ENCODE data around the gene TNNT2. TPM values are rescaled to one million over a fixed set of nuclear protein-coding genes. Genes with fewer than 3 reads are reported as not detected.

TNNT2 gene
- total and polyA plus RNA-seq, 5 donors: 5,203 to 16,707 (median 7,247) TPM

DNA sequence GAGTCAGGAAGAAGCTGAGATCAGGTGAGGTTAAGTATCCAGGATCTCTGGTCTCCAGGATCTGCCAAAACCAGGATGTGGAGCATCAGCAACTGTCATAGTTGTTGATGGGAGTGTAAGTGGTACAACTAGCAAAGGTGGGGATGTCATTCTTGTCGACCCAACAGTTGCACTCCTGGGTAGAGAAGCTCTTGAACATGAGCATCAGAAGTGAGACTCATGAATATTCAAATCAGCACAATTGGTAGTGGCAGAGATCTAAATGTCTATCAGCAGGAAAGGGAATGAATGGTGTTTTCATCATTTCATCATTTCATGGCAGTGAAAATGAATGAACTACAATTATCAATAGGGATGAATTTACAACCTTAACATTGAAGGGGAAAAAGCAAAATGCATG, 25.9 kb upstream of the TNNT2 start:
- ATAC-seq: no peak
- WGBS: 53% methylated on average over 1 of the region's 1 CpG
- Histone ChIP-seq H3K4me3 (ENCODE audit: low read length) (no peak overlapping the region), H3K27ac (ENCODE audit: low read length) (no peak overlapping the region), H3K4me1 (ENCODE audit: control insufficient read depth, insufficient read depth, low read length) (peaks cover 2% of the 10 kb centered on the region), H3K9me3 (ENCODE audit: control insufficient read depth, low read length) (no peaks in the 10 kb centered on the region), H3K27me3 (ENCODE audit: control insufficient read depth, insufficient read depth) (no peaks in the 10 kb centered on the region)
- DNase-seq: no peak
- intact Hi-C loops (cut with DNase I): loop anchor here in 1 of 4 donors (10.0 kb wide), 1 partner anchor 149 kb away; no protein-coding TSS in a partner anchor

- 35% methylated on average over 2 of the region's 2 CpGs for WGBS
- ATAC-seq (no peak), DNase-seq (no peak)
- H3K4me3 ChIP-seq (ENCODE audit: low read length): no peak overlapping the region
- peaks cover 2% of the 10 kb centered on the region for H3K4me1 ChIP-seq (ENCODE audit: control insufficient read depth, insufficient read depth, low read length)
- no peak overlapping the region for H3K27ac ChIP-seq (ENCODE audit: low read length)
- H3K9me3 ChIP-seq (ENCODE audit: control insufficient read depth, low read length): no peaks in the 10 kb centered on the region
- intact Hi-C loops (cut with DNase I): loop anchor here in 1 of 4 donors (10.0 kb wide), 1 partner anchor 147 kb away; no protein-coding TSS in a partner anchor
- H3K27me3 ChIP-seq (ENCODE audit: control insufficient read depth, insufficient read depth): no peaks in the 10 kb centered on the region
Observed at GRCh38 chr1:201401700-201402099, 24.2 kb upstream of the TNNT2 start.

DNA sequence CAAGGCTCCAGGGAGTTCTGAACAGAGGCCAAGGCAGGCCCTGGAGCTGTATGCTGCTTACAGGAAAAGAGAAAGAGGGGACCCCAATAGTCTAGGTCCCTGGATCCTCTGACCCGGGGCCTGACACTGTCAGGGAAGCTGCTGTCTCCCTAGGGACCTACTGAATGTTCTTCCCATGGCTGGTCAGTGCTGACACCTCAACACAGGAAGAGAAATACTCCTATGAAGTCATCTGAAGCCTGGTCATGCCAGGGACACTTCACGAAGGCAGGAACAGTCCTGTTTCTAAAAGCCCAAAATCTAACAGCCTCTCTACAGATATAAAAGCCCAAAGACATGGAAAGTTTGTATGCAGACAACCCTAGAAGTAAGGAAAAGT, 23.4 kb upstream of the TNNT2 start:
- H3K4me1 ChIP-seq (ENCODE audit: control insufficient read depth, insufficient read depth, low read length): peaks cover 2% of the 10 kb centered on the region
- intact Hi-C loops (cut with DNase I): loop anchor here in 1 of 4 donors (10.0 kb wide), 1 partner anchor 146 kb away; no protein-coding TSS in a partner anchor
- WGBS: 55% methylated on average over 2 of the region's 2 CpGs
- H3K27ac ChIP-seq (ENCODE audit: low read length): peak overlapping the region; percentile 9
- ATAC-seq (no peak), DNase-seq (no peak)
- H3K9me3 ChIP-seq (ENCODE audit: control insufficient read depth, low read length): no peaks in the 10 kb centered on the region
- no peaks in the 10 kb centered on the region for H3K27me3 ChIP-seq (ENCODE audit: control insufficient read depth, insufficient read depth)
- no peak overlapping the region for H3K4me3 ChIP-seq (ENCODE audit: low read length)

DNA sequence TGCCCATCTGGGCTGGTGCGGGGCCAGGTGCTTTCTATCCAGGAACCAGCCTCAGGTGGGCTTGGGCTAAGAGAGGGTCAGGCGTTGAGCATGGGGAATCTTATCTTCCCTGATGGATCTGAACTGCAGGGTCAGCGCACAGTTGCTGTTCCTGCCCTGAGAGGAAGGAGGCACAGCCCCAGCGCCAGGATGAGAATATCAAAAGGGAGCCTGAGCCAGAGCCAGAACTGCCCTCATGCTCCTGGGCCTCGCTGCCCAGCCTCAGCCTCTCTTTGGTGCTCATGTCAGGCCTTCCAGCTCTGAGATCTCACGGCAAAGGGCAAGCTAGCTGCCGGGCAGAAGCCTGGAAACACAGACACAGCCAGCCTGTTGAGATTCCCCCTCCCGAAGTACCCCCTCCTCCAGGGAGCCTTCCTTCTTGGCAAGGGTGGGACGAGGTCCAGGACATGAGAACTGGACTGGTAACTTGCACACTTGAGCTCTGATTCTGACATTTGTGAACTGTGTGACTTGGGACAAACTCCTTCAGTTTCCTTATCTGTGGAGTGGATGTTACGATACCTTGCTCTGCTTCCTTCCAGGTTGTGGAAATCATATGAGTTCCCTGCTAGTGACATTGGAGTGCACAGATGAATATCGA, 22.9 kb upstream of the TNNT2 start:
- intact Hi-C loops (cut with DNase I): loop anchor here in 1 of 4 donors (10.0 kb wide), 1 partner anchor 146 kb away; no protein-coding TSS in a partner anchor

GRCh38 chr1:201399352-201400126, 22.1 kb upstream of the TNNT2 start:
- Histone ChIP-seq H3K4me3 (ENCODE audit: low read length) (peak overlapping the region; percentile 1), H3K27ac (ENCODE audit: low read length) (no peak overlapping the region), H3K4me1 (ENCODE audit: control insufficient read depth, insufficient read depth, low read length) (peaks cover 2% of the 10 kb centered on the region), H3K9me3 (ENCODE audit: control insufficient read depth, low read length) (no peaks in the 10 kb centered on the region), H3K27me3 (ENCODE audit: control insufficient read depth, insufficient read depth) (no peaks in the 10 kb centered on the region)
- intact Hi-C loops (cut with DNase I): loop anchor here in 1 of 4 donors (10.0 kb wide), 1 partner anchor 145 kb away; no protein-coding TSS in a partner anchor
- ATAC-seq: peak; percentile 17 to 52
- 10% methylated on average over 62 of the region's 62 CpGs for WGBS
- DNase-seq: peak in 1 of 3 donors; percentile 68

More for the DNA sequence above, 22.9 kb upstream of the TNNT2 start:
- 86% methylated on average over 11 of the region's 11 CpGs for WGBS
- H3K4me1 ChIP-seq (ENCODE audit: control insufficient read depth, insufficient read depth, low read length): peaks cover 2% of the 10 kb centered on the region
- no peak overlapping the region for H3K4me3 ChIP-seq (ENCODE audit: low read length)
- DNase-seq (no peak), ATAC-seq (no peak)
- H3K27me3 ChIP-seq (ENCODE audit: control insufficient read depth, insufficient read depth): no peaks in the 10 kb centered on the region
- no peaks in the 10 kb centered on the region for H3K9me3 ChIP-seq (ENCODE audit: control insufficient read depth, low read length)
- H3K27ac ChIP-seq (ENCODE audit: low read length): peak overlapping the region; percentile 9

GRCh38 chr1:201399018-201399351, 21.5 kb upstream of the TNNT2 start, which contains the start of gene LAD1:
Gene LAD1, minus strand, starts transcription at chr1:201399324. Its CDS starts 18 bp downstream, at chr1:201399306.
- Histone ChIP-seq H3K27me3 (ENCODE audit: control insufficient read depth, insufficient read depth) (no peaks in the 10 kb centered on the region), H3K27ac (ENCODE audit: low read length) (no peak within 1 kb of the TSS), H3K4me1 (ENCODE audit: control insufficient read depth, insufficient read depth, low read length) (peaks cover 2% of the 10 kb centered on the region), H3K9me3 (ENCODE audit: control insufficient read depth, low read length) (no peaks in the 10 kb centered on the region), H3K4me3 (ENCODE audit: low read length) (peak within 1 kb of the TSS; percentile 1)
- DNase-seq (peak in 1 of 3 donors; percentile 49), ATAC-seq (no peak)
- intact Hi-C loops (cut with DNase I): no loop called here
- 17% methylated on average over 25 of the region's 25 CpGs for WGBS

DNA sequence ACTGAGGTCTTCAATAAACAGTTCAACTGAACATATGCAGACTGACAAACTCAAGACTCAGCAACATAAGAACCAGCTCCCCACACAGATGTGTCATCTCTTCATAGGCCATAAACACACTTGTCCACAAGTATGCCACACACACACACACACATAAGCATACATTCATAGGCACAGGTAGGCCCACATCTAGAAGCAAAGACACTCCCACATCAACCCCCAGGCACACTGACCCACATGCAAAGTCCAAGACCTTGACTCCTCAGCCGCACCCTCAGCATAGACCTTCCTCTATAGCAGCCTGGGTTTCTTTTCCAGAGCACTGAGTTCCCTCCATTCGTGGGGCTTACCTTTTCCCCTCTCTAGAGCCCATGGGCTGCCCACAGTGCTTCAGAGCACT, 20.2 kb upstream of the TNNT2 start:
- Histone ChIP-seq H3K9me3 (ENCODE audit: control insufficient read depth, low read length) (no peaks in the 10 kb centered on the region), H3K27ac (ENCODE audit: low read length) (no peak overlapping the region), H3K4me1 (ENCODE audit: control insufficient read depth, insufficient read depth, low read length) (peaks cover 2% of the 10 kb centered on the region), H3K27me3 (ENCODE audit: control insufficient read depth, insufficient read depth) (no peaks in the 10 kb centered on the region), H3K4me3 (ENCODE audit: low read length) (no peak overlapping the region)
- peak in 1 of 2 donors; percentile 10 for ATAC-seq
- intact Hi-C loops (cut with DNase I): no loop called here
- no peak for DNase-seq
- 93% methylated on average over 2 of the region's 2 CpGs for WGBS

- Histone ChIP-seq H3K27ac (ENCODE audit: low read length) (no peak overlapping the region), H3K9me3 (ENCODE audit: control insufficient read depth, low read length) (no peaks in the 10 kb centered on the region), H3K4me1 (ENCODE audit: control insufficient read depth, insufficient read depth, low read length) (peaks cover 2% of the 10 kb centered on the region), H3K27me3 (ENCODE audit: control insufficient read depth, insufficient read depth) (no peaks in the 10 kb centered on the region), H3K4me3 (ENCODE audit: low read length) (no peak overlapping the region)
- intact Hi-C loops (cut with DNase I): no loop called here
- DNase-seq (peak in 1 of 3 donors; percentile 54), ATAC-seq (peak; percentile 10 to 20)
- whole genome bisulfite sequencing: 83% methylated on average over 10 of the region's 10 CpGs
Observed at GRCh38 chr1:201396861-201397464, 19.5 kb upstream of the TNNT2 start.

DNA sequence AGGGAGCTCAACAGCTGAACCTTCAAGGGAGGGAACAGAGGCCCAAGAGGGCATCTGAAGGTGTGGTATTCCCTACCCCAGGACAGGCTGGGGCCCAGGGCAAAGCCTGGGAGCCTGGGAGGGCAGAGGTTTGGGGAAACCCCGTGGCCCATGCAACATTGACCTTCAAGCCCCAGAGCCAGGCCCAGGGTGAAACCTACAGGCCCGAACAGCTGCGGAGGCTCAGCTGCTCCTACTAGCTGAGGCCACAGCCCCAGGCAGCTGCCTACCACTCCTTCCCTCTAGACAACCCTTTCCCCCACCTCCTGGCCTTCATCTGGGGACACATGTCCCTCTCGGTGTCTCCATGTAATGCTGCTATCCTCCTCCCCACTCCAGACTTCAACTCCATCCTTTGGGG, 18.5 kb upstream of the TNNT2 start:
- DNase-seq: peak in 1 of 3 donors; percentile 17
- intact Hi-C loops (cut with DNase I): no loop called here
- Histone ChIP-seq H3K4me3 (ENCODE audit: low read length) (no peak overlapping the region), H3K27me3 (ENCODE audit: control insufficient read depth, insufficient read depth) (no peaks in the 10 kb centered on the region), H3K4me1 (ENCODE audit: control insufficient read depth, insufficient read depth, low read length) (peaks cover 2% of the 10 kb centered on the region), H3K9me3 (ENCODE audit: control insufficient read depth, low read length) (no peaks in the 10 kb centered on the region), H3K27ac (ENCODE audit: low read length) (no peak overlapping the region)
- no peak for ATAC-seq
- 93% methylated on average over 4 of the region's 4 CpGs for WGBS

DNA sequence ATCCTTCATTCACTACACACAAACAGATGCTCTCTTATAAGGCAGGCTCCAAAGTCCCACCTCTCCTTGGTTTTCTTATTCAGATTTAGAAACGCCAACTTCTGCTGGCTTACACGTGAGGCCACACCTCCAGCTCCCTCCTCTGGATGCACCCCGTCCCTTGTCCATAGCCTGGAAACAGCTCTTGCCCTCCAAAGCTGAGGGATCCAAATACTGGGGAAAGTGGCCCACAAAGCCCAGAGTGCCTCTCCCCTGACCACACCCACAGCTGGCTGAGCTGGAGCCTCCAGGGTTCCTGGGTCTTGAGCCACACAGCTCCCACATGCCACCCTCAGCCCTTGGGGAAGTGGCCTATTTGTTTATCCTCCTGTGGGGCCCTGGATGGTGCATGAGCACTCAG, 17.1 kb upstream of the TNNT2 start:
- H3K27ac ChIP-seq (ENCODE audit: low read length): no peak overlapping the region
- intact Hi-C loops (cut with DNase I): no loop called here
- no peaks in the 10 kb centered on the region for H3K4me1 ChIP-seq (ENCODE audit: control insufficient read depth, insufficient read depth, low read length)
- no peak for ATAC-seq
- H3K9me3 ChIP-seq (ENCODE audit: control insufficient read depth, low read length): no peaks in the 10 kb centered on the region
- DNase-seq: no peak
- H3K27me3 ChIP-seq (ENCODE audit: control insufficient read depth, insufficient read depth): no peaks in the 10 kb centered on the region
- no peak overlapping the region for H3K4me3 ChIP-seq (ENCODE audit: low read length)
- 70% methylated on average over 3 of the region's 3 CpGs for WGBS

DNA sequence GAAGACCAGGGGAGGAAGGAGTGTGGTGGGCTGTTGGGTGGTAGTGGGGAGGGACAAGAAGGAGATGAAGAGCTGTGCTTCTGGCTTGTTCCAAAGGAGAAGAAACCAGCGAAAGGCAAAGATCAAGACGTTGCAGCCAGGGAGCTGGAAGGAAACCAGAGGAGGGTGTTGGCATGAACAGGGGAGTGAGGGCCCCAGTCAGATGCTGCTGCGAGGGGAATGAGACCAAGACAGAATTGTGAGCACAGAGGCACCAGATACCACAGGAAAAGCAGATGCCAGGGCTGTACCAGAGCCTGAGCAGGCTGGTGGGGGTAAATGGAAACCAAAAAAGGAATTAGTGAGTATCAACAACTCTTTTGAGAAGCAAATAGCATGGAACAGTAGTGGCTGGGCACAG, 15.6 kb upstream of the TNNT2 start:
- ATAC-seq (no peak), DNase-seq (peak in 1 of 3 donors; percentile 4)
- H3K4me1 ChIP-seq (ENCODE audit: control insufficient read depth, insufficient read depth, low read length): no peaks in the 10 kb centered on the region
- WGBS: 60% methylated on average over 3 of the region's 3 CpGs
- intact Hi-C loops (cut with DNase I): no loop called here
- no peaks in the 10 kb centered on the region for H3K27me3 ChIP-seq (ENCODE audit: control insufficient read depth, insufficient read depth)
- no peak overlapping the region for H3K4me3 ChIP-seq (ENCODE audit: low read length)
- H3K27ac ChIP-seq (ENCODE audit: low read length): no peak overlapping the region
- no peaks in the 10 kb centered on the region for H3K9me3 ChIP-seq (ENCODE audit: control insufficient read depth, low read length)

Measured in right cardiac atrium (tissue), 5 donors.